GM23338 (cell line): ENCODE data around the gene RRBP1. TPM values are rescaled to one million over a fixed set of nuclear protein-coding genes. Genes with fewer than 3 reads are reported as not detected.

Experiments
- ATAC-seq: fragments of 200-7000 bp; cut with Tn5 transposase; 3 replicates; pipeline ENCODE4 v1.9.1; 2020
- DNase-seq: peaks from one replicate; pipeline ENCODE4 v3.0.0-alpha.2; 2015; ENCODE audit warnings: low spot score
- H2AFZ ChIP-seq: fragments of 200-600 bp; sonication (generic); 2 replicates; pipeline ENCODE4 v1.8.0; 2016; ENCODE audit warnings: antibody characterized with exemption, mild to moderate bottlenecking, moderate library complexity
- H3F3A ChIP-seq: fragments of 200-600 bp; sonication (generic); replicated peaks from 2 replicates; pipeline ENCODE4 v1.8.0; 2017; ENCODE audit warnings: antibody characterized with exemption, mixed run types, low read depth
- H3K27ac ChIP-seq: fragments of 200-600 bp; sonication (generic); 2 replicates; pipeline ENCODE4 v1.6.1; 2016; ENCODE audit warnings: low read depth
- H3K27me3 ChIP-seq: fragments of 200-600 bp; sonication (generic); 2 replicates; pipeline ENCODE4 v1.8.0; 2016; ENCODE audit warnings: mild to moderate bottlenecking, mixed run types, moderate library complexity; ENCODE audit not compliant: insufficient read depth
- H3K36me3 ChIP-seq: fragments of 200-600 bp; sonication (generic); 2 replicates; pipeline ENCODE4 v1.8.0; 2016; ENCODE audit warnings: mild to moderate bottlenecking; ENCODE audit not compliant: insufficient read depth
- H3K4me1 ChIP-seq: fragments of 200-600 bp; sonication (generic); 2 replicates; pipeline ENCODE4 v1.8.0; 2016; ENCODE audit warnings: mild to moderate bottlenecking, moderate library complexity; ENCODE audit not compliant: insufficient read depth
- H3K4me2 ChIP-seq: fragments of 200-600 bp; sonication (generic); 2 replicates; pipeline ENCODE4 v1.7.1; 2017; ENCODE audit warnings: mixed run types
- H3K4me3 ChIP-seq: fragments of 200-600 bp; sonication (generic); 2 replicates; pipeline ENCODE4 v1.6.1; 2016; ENCODE audit warnings: mixed run types
- H3K79me2 ChIP-seq: fragments of 200-600 bp; sonication (generic); replicated peaks from 2 replicates; pipeline ENCODE4 v1.8.0; 2017; ENCODE audit warnings: mild to moderate bottlenecking; ENCODE audit not compliant: insufficient read depth
- H3K9me2 ChIP-seq: fragments of 200-600 bp; sonication (generic); 2 replicates; pipeline ENCODE4 v1.8.0; 2017; ENCODE audit not compliant: insufficient read depth
- H4K20me1 ChIP-seq: fragments of 200-600 bp; sonication (generic); replicated peaks from 2 replicates; pipeline ENCODE4 v1.8.0; 2017; ENCODE audit warnings: mild to moderate bottlenecking; ENCODE audit not compliant: insufficient read depth
- H3K27ac Mint-ChIP-seq: 2 replicates; pipeline ENCODE4 v1.8.0; 2020; ENCODE audit warnings: inconsistent platforms, mild to moderate bottlenecking, moderate library complexity, mixed read lengths
- H3K27me3 Mint-ChIP-seq: 3 replicates; pipeline ENCODE4 v1.8.0; 2022; ENCODE audit warnings: low read depth, mild to moderate bottlenecking, moderate library complexity, mixed read lengths, inconsistent platforms; ENCODE audit not compliant: insufficient read depth, poor library complexity
- H3K36me3 Mint-ChIP-seq: 3 replicates; pipeline ENCODE4 v1.8.0; 2021; ENCODE audit warnings: low read depth, mild to moderate bottlenecking, inconsistent platforms, moderate library complexity, mixed read lengths
- H3K4me1 Mint-ChIP-seq: 3 replicates; pipeline ENCODE4 v1.8.0; 2020; ENCODE audit warnings: mild to moderate bottlenecking, inconsistent platforms, mixed read lengths
- H3K4me3 Mint-ChIP-seq: 3 replicates; pipeline ENCODE4 v1.8.0; 2021; ENCODE audit warnings: moderate library complexity, mild to moderate bottlenecking, inconsistent platforms, mixed read lengths
- H3K9me3 Mint-ChIP-seq: 3 replicates; pipeline ENCODE4 v1.8.0; 2020; ENCODE audit warnings: moderate library complexity, mild to moderate bottlenecking, inconsistent platforms, mixed read lengths
- ETS1 ChIP-seq: IDR thresholded peaks from 2 replicates; pipeline ENCODE4 v1.6.1; 2016; ENCODE audit warnings: antibody characterized with exemption
- EZH2 ChIP-seq: fragments of 200-600 bp; sonication (generic); IDR thresholded peaks from one replicate; pipeline ENCODE4 v1.8.0; 2017; ENCODE audit warnings: antibody characterized with exemption, mild to moderate bottlenecking, low read depth; ENCODE audit not compliant: unreplicated experiment
- EZH2phosphoT487 ChIP-seq: fragments of 200-600 bp; sonication (generic); IDR thresholded peaks from one replicate; pipeline ENCODE4 v1.8.1; 2018; ENCODE audit warnings: antibody characterized with exemption; ENCODE audit not compliant: unreplicated experiment
- NANOG ChIP-seq: IDR thresholded peaks from 2 replicates; pipeline ENCODE4 v1.6.1; 2016; ENCODE audit warnings: antibody characterized with exemption, borderline replicate concordance
- ZNF331 ChIP-seq: fragments of 250-450 bp; sonication (Bioruptor Pico); IDR thresholded peaks from 2 replicates; pipeline ENCODE4 v1.5.0; 2020; ENCODE audit warnings: low read depth, mild to moderate bottlenecking, moderate library complexity
- polyA plus RNA-seq: library from polyadenylated mRNA; unstranded; fragments of >200 nt; fragmentation: Nextera tagmentation; extraction: Ambion mirVana; gene quantifications from 2 replicates; pipeline ENCODE4 v1.2.1, GENCODE V29; 2016
- total RNA-seq: library from RNA; depleted of rRNA; stranded (reverse); fragments of >200 nt; shearing (Covaris generic); gene quantifications from 2 replicates; pipeline ENCODE4 v1.2.3, GENCODE V29; 2014
- TF ChIP-seq, protein P1 (sequence below), 2 experiments: fragments of 200-600 bp in 1 of 2; sonication (generic) in 1 of 2; conservative IDR thresholded peaks; 2 replicates each; pipeline versions ENCODE4 v1.5.1 to v1.6.1; 2016 to 2017; ENCODE audit warnings: antibody characterized with exemption in 2 of 2, low read depth in 2 of 2, mild to moderate bottlenecking in 2 of 2, moderate library complexity in 1 of 2

The RRBP1 gene
- total and polyA plus RNA-seq, 2 experiments from 2014 or later: 105 to 113 TPM

GRCh38 chr20:17571153-17571527, 110.9 kb downstream of the RRBP1 start:
- Histone ChIP-seq H2AFZ (no peak overlapping the region), H4K20me1 (peaks cover 3% of the 10 kb centered on the region; the same call in 1 of the 2 replicates), H3K9me2 (no peaks in the 10 kb centered on the region), H3K27ac (no peak overlapping the region), H3K4me3 (peak overlapping the region; percentile 77), H3K27me3 (no peaks in the 10 kb centered on the region), H3K79me2 (peaks cover 70% of the 10 kb centered on the region), H3K4me1 (peaks cover 69% of the 10 kb centered on the region), H3K36me3 (no peaks in the 10 kb centered on the region), H3K4me2 (peak overlapping the region; percentile 90), H3F3A (peaks cover 9% of the 10 kb centered on the region)
- Mint-ChIP-seq H3K4me3 (peak overlapping the region; percentile 86), H3K27me3 (peaks cover 15% of the 10 kb centered on the region), H3K27ac (no peak overlapping the region), H3K36me3 (peaks cover 11% of the 10 kb centered on the region), H3K9me3 (no peaks in the 10 kb centered on the region), H3K4me1 (peaks cover 55% of the 10 kb centered on the region)
- DNase-seq (no peak), ATAC-seq (no peak)
- no peak for TF ChIP-seq NANOG

- H3K9me3 Mint-ChIP-seq: no peaks in the 10 kb centered on the region
- H3K4me1 Mint-ChIP-seq: peaks cover 49% of the 10 kb centered on the region
Observed at GRCh38 chr20:17570347-17571152, 111.5 kb downstream of the RRBP1 start.

DNA sequence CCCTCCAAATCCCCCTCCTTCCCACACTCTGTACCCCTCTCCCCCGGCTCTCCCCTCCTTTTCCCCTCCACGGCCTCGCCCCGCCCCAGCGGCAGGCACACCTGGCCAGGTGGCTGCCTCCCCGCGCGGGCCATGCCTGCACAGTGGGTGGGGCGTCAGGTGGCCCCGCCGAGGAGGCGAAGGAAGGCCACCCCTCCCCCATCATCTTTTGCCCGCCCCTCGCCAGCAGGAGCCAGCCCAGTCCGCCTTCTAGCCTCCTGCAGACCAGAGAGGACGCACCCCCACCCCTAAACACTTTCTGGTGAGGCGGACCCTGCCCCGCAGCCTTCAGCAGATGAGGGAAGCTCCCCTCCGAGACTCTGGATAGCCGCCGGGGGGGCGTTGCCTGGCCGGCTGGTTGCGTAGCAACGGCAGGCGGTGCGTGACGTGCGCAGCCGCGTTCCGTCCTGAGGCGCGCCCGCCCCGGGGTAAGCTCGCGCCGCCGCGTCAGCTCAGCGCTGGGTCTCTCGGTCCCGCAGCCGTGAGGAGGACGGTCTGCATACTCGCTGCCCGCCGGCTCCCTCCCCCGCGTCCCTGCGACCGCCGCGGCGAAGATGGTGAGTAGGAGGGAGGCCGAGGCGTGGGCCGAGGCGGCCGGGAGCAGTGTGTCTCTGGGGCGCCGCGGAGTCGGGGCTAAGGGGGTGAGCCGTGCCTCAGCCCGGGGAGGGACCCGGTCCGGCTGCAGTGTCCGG, 112.3 kb downstream of the RRBP1 start, which contains the start of gene DSTN:
TSS of gene DSTN (plus strand) at position 460 of the 731 bp plus-strand sequence. CDS start at position 594, 134 bp downstream.
- Mint-ChIP-seq H3K9me3 (no peaks in the 10 kb centered on the region), H3K4me1 (peaks cover 43% of the 10 kb centered on the region), H3K4me3 (peak within 1 kb of the TSS; percentile 86), H3K27ac (peak within 1 kb of the TSS; percentile 97), H3K27me3 (peaks cover 15% of the 10 kb centered on the region), H3K36me3 (peaks cover 11% of the 10 kb centered on the region)
- Histone ChIP-seq H3K79me2 (peaks cover 56% of the 10 kb centered on the region), H3K4me1 (peaks cover 55% of the 10 kb centered on the region), H3K4me2 (peak within 1 kb of the TSS; percentile 90), H3K9me2 (no peaks in the 10 kb centered on the region), H3K36me3 (no peaks in the 10 kb centered on the region), H3K27me3 (no peaks in the 10 kb centered on the region), H3K4me3 (peak within 1 kb of the TSS; percentile 77), H2AFZ (peak within 1 kb of the TSS; percentile 8; the same call in 1 of the 2 replicates), H3K27ac (peak within 1 kb of the TSS; percentile 99), H4K20me1 (peaks cover 1% of the 10 kb centered on the region; the same call in 1 of the 2 replicates), H3F3A (peaks cover 9% of the 10 kb centered on the region)
- ATAC-seq (peak; percentile 87), DNase-seq (peak; percentile 97)
- TF ChIP-seq ETS1: no peak
- TF ChIP-seq, protein P1, sequence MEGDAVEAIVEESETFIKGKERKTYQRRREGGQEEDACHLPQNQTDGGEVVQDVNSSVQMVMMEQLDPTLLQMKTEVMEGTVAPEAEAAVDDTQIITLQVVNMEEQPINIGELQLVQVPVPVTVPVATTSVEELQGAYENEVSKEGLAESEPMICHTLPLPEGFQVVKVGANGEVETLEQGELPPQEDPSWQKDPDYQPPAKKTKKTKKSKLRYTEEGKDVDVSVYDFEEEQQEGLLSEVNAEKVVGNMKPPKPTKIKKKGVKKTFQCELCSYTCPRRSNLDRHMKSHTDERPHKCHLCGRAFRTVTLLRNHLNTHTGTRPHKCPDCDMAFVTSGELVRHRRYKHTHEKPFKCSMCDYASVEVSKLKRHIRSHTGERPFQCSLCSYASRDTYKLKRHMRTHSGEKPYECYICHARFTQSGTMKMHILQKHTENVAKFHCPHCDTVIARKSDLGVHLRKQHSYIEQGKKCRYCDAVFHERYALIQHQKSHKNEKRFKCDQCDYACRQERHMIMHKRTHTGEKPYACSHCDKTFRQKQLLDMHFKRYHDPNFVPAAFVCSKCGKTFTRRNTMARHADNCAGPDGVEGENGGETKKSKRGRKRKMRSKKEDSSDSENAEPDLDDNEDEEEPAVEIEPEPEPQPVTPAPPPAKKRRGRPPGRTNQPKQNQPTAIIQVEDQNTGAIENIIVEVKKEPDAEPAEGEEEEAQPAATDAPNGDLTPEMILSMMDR (conservative IDR thresholded peaks at IDR 0.05; ENCODE audit: low read depth in 2 of 2): 0 out of 4 replicates have a peak, but pooled peaks of 1 of the 2 experiments have one; percentile 5
- no peak for TF ChIP-seq EZH2
- no peak for TF ChIP-seq EZH2phosphoT487

More at GRCh38 chr20:17570347-17571152, 111.5 kb downstream of the RRBP1 start:
- Histone ChIP-seq H3K4me1 (peaks cover 63% of the 10 kb centered on the region), H3K27ac (peak overlapping the region; percentile 95; the same call in 1 of the 2 replicates), H3K4me2 (peak overlapping the region; percentile 90), H3F3A (peaks cover 9% of the 10 kb centered on the region), H3K9me2 (no peaks in the 10 kb centered on the region), H2AFZ (no peak overlapping the region), H3K4me3 (peak overlapping the region; percentile 77), H3K36me3 (no peaks in the 10 kb centered on the region), H3K27me3 (no peaks in the 10 kb centered on the region), H3K79me2 (peaks cover 64% of the 10 kb centered on the region), H4K20me1 (peaks cover 3% of the 10 kb centered on the region; the same call in 1 of the 2 replicates)
- Mint-ChIP-seq H3K27me3 (peaks cover 15% of the 10 kb centered on the region), H3K4me3 (peak overlapping the region; percentile 86), H3K27ac (peak overlapping the region; percentile 46), H3K36me3 (peaks cover 11% of the 10 kb centered on the region)
- peak; percentile 69 for DNase-seq
- no peak for TF ChIP-seq ZNF331
- TF ChIP-seq, protein P1 (conservative IDR thresholded peaks at IDR 0.05; ENCODE audit: low read depth in 2 of 2): peak in 1 of 2 experiments; percentile 32; a peak in 3 of 4 replicates
- ATAC-seq: peak; percentile 27
